SW480 (cell line): ENCODE data around the gene ADRA2C.
A peak's percentile ranks its signal among the peaks of the same experiment; 100 is the strongest.

Experiments used
- DNase-seq: peaks from one replicate; pipeline ENCODE4 v3.0.0-alpha.2; 2016; ENCODE audit warnings: low spot score

Gene ADRA2C

DNA sequence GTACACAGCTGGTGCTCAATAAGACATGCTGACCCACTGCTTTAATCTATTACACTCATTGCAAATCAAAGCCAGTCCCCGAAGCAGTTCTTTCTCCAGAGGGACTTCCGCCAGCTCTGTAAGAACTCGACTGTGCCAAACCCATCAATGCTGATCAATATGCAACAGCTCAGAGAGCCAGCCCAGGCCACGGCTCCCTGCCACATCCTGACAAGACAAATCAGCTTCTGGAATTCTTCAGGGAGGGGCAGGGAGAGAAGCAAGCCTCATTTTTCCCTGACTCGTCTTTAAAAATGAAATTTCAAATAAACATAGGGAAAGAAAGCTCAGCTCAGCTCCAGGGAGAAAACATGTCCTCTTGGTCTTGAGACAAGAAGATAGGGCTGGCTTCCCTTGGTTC is 5.3 kb upstream of the ADRA2C start:
- DNase-seq = no peak

DNA sequence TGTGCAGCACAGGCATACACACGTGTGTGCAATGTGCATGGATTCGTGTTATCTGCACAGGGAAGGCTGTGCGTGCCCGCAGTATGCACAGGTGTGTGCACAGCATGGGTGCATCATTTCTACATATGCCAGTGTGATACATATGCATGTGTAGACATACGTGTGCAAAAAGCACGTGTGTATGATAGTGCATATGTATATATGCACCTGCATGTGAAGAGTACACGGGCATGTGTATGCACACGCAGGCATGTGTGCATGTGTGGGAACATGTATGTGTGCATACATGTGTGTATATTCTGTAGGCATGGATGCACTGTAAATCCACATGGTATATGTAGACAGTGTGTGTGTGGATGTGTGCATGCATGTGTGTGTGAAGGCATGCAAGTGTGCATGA is 3.9 kb upstream of the ADRA2C start:
- DNase-seq = no peak

DNA sequence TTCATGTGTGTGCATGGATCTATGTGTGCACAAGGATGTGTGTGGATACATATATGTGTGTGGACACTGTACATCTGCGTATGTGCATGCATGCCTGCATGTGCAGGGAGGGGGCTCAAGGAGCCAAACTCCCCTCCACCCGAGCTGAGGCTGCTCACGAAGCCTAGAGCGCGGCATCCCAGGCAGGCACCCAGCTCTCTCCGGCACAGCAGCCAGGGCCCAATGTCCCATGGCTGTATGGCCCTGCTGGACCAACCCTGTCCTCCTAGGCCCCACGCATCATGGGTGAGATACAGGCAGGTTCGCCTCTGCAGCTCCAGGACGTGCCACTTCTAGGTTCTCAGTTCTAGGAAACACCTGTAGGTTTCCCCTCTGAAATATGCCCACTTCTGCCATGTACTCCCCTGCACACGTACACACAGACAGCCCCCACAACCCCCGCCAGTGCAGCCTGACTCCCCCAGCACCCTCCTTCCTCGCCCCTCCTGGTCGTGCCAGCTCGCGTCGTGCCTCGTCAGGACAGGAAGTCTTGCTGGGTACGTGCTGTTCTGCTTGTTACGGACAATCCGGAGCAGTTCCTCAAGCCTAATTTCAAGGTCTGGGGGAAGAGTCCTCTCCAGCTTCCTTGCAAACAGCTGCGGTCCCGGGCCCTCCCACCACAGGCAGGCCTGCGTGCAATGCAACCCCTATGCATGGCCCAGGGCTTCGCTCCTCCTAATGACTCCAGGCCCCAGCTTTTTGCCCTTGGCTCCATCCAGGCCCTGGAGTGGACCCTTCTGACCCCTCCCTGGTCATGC is 3.2 kb upstream of the ADRA2C start:
- DNase-seq = no peak

DNA sequence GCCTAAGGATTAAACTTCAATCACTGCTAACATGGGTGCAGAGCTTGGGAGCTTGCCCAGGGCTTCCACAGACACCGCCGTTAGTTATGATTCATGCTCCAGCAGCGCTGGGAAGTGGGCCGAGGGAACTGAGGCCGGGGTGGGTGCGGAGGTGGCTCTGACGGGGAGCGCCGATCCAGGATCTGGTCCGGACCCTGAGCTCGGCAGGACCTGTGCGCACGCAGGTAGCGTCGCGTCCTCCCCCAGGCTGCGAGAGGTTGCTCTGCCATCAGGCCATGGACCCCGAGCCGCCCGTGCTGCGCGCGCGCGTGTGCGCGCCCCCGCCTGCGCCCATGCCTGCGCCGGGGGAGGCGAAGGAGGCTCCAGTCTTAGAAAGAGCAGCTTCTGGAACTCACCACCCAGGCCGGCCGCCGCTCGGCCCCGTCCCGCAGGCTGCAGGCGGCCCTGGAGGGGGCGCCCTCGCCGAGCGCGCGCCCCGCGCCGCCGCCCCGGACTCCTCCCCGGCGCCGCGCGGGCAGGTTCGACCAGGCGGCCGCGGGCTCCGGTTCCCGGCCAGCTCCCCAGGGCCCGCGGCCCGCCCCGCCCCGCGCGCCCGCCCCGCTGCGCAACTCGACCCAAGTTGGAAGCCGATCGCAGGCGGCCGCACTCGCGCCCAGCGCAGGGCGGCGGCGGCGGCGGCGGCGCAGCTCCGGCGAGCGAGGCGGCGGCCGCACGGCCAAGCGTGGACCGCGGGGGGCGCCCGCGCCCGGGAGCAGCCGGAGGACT is 732 bp upstream of the ADRA2C start:
- peak; percentile 43 for DNase-seq

- DNase-seq = peak; percentile 87
These were observed 792 bp downstream of the ADRA2C start for GRCh38 chr4:3766785-3767569.

DNA sequence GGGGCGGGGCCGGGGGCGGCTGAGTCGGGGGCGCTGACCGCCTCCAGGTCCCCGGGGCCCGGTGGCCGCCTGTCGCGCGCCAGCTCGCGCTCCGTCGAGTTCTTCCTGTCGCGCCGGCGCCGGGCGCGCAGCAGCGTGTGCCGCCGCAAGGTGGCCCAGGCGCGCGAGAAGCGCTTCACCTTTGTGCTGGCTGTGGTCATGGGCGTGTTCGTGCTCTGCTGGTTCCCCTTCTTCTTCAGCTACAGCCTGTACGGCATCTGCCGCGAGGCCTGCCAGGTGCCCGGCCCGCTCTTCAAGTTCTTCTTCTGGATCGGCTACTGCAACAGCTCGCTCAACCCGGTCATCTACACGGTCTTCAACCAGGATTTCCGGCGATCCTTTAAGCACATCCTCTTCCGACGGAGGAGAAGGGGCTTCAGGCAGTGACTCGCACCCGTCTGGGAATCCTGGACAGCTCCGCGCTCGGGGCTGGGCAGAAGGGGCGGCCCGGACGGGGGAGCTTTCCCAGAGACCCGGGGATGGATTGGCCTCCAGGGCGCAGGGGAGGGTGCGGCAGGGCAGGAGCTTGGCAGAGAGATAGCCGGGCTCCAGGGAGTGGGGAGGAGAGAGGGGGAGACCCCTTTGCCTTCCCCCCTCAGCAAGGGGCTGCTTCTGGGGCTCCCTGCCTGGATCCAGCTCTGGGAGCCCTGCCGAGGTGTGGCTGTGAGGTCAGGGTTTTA is 1.5 kb downstream of the ADRA2C start:
- DNase-seq = peak; percentile 86

GRCh38 chr4:3768842-3769641 is 2.9 kb downstream of the ADRA2C start:
- DNase-seq = no peak

DNA sequence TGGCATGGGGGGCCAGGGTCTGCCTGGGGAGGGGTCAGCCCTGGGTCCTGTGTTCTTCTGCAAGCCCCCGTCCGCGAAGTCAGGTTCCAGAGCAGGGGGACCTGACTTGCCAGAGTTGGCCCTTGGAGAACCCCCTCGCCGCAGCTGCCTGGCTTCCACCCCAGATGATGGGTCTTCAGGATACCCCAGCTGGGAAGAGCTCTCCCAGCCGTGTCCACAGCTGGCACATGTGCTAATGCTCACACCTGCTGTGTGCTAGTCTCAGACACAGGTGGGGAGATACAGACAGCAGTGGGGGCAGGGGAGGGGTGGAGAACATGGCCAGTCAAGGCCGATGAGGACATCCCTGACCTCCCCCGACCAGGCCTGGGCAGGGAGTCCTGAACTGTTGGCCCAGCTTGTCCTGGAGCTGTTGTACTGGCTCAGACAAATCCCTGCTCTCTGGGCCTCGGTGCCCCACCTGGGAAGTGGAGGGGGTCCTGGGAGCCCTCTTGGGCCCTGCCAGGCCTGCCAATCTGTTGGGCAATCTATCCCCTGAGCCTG is 3.5 kb downstream of the ADRA2C start:
- no peak for DNase-seq

GRCh38 chr4:3770323-3771163 is 4.4 kb downstream of the ADRA2C start:
- DNase-seq = peak; percentile 31

DNA sequence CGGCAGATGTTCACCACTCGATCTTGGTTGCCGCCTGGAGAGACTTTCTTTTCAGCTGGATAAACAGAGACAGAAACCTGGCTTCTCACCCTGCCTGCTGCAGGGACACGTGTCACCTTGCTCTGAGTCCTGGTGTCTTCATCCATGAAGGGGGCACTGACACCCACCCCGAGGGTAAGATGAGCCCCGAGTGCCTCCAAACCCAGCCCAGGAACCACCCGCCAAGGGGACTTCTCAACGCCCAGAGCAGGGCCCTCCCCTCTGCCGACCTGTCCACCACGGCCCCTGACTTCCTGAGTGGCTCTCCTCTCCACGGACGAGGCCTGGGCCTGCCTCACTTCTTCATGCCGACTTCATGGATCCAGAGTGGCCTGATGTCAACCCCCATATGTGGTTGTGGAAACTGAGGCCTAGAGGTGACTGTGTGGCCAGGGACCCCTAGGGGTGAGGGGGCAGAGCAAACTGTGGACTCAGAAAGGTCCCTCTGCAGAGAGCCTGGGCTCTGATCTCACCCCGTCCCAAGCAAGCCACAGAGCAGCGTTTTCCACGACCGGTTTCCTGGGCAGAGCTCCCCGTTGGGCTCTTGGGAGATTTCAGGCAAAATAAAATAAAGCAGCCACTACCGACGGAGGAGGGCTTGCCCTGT is 5.1 kb downstream of the ADRA2C start:
- DNase-seq = no peak

- DNase-seq = no peak
These were observed 5.8 kb downstream of the ADRA2C start for GRCh38 chr4:3771939-3772495.

DNA sequence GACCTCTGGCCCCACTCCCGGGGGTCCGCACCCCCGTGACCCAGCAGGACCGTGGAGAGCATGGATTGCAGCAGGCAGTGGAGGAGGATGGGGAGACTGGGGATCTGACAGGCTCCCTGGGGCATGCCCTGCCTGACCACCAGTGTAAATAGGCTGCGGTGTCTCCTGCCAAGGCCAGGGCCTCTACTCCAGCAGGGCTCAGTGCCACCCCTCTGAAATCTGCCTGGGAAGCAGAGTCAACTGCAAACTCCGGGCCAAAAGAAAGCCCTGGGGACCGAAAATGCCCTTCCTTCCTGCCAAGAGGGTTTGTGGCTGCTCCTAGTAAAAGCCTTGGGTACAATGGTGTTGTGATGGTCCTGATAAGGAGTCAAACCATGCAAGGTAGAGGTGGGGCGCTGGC is 6.4 kb downstream of the ADRA2C start:
- DNase-seq = no peak

DNA sequence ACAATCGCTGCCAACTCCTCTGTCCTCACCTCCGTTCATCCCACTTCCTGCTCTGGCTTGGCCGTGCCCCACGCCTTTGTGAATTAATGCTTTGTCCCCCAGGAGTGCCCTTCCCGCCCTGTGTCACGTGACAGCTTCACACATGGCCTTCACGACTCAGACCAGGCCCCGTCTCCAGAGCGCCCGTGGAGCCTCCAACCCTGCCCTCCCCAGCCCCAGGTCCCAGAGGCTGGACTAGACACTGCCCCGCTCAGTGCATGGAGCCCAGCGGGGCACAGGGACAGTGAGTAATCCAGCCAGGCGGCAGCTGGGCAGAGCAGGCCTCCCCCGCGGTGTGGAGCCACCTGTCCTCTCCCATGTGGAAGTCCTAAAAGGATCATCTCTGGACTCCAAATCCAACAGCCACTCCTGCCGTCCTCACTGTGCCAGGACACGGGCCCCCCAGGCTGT is 7.4 kb downstream of the ADRA2C start:
- peak; percentile 73 for DNase-seq

DNA sequence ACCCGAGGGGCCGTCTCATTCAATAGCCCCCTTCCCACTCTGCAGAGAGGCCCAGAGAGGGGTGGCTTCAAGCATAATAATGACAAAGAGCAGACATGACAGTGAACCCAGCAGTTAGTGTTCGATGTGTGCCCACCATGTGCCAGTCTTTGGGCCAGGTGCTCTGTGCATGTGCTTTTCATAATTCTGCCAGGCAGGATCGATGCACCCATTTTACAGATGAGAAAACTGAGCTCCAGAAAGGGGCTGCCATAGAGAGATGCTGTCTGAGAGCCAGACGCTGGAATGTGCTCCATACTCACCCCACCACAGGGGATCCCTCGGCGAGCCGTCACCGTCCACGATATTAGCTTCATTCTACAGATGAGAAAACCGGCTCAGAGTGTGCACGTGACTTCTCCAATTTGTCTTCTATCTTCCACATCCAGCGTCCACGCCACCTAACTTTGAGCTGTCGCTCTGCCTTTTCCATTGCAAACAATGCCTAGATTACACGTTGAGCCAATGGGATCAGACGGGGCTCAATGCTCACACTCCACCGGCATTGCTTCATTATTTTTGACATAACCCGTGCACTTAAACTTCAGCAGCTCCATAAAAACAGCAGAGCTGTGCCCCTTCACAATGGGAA is 8.2 kb downstream of the ADRA2C start:
- no peak for DNase-seq

- DNase-seq = no peak
These were observed 8.8 kb downstream of the ADRA2C start for GRCh38 chr4:3775005-3775404.

DNA sequence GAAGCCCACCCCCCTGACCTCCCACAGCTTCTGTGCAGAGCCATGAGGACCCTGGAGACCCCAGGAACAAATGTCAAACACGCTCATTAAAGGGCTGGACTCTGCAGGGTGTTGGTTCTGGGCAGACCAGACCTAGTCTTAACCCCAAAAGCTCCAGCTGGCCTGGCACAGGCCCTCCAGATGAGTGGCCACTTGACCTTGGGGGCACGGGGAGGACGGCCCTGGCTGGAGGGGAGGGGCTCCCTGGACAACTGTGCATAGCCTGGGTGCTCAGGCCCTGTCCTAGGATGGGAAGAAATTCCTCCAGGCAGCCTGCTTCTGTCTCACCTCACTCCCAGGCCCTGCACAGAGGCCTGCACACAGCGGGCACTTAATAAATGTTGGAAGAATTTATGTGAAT is 9.4 kb downstream of the ADRA2C start:
- no peak for DNase-seq

- DNase-seq = no peak
These were observed 10.2 kb downstream of the ADRA2C start for GRCh38 chr4:3776166-3777032.

DNA sequence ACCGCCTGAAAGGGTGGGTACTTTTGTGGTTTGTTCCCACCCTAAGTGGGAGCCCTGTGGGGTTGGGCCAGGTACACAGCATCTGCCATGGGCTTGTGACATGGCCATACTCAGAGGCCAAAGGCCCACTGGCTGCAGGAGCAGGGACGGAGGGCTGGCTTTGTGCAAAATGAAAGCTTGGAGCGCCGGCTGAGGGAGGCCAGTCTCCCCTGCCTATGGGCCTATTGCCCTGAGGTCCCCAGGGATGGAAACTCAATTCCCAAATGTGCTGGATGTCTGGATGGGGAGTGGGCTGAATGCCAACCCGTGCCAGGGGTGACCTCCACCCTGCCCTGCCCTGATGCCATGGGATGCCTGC is 10.8 kb downstream of the ADRA2C start:
- no peak for DNase-seq
